GM12801 (cell line): ENCODE measurements around the gene POTEJ.
"Not testable (repeated sequence)": the region's sequence is repeated elsewhere in the genome, so short reads cannot be mapped to it uniquely, and the experiment has no call there.

Experiments
- CTCF ChIP-seq: IDR thresholded peaks from one replicate; pipeline ENCODE4 v1.5.1; 2011; ENCODE audit warnings: control low read depth; ENCODE audit not compliant: insufficient read length; ENCODE audit errors: extremely low read depth

Gene POTEJ

GRCh38 chr2:130611140-130611539 lies at the start of gene POTEJ:
Gene POTEJ, plus strand, starts transcription at chr2:130611440. Its CDS starts 93 bp downstream, at chr2:130611533.
- not testable (repeated sequence) for TF ChIP-seq CTCF

GRCh38 chr2:130599393-130599792 lies 11.8 kb upstream of the POTEJ start, which contains the start of gene CFC1:
Gene CFC1, minus strand, starts transcription at chr2:130599575. Its CDS starts 288 bp downstream, at chr2:130599287.
- TF ChIP-seq CTCF = not testable (repeated sequence)
